ENCODE results near the gene STYXL2.

The STYXL2 gene

DNA sequence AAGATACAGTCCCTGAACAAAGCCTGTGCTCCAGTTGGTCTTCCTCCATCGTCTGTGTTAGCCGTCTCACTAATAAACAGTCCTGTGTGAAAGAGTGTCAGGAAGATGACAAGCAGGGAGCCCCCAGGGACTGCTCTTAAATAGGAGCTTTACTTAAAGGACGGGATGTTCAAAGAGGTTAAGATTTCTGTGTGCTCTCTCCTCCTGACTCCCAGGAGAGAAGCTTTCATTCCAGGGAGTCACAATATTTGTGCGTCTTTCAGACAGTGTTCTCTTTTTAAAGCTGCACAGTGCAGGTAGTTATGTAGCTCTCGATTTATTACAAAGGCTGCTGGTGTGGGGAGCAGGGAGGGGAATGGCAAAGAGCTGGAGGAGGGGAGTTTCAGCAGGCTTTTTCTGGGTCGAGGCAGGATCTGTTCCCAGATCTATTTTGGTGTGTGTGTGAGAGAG is 43.5 kb downstream of the STYXL2 start:
- no peak for DNase-seq

DNA sequence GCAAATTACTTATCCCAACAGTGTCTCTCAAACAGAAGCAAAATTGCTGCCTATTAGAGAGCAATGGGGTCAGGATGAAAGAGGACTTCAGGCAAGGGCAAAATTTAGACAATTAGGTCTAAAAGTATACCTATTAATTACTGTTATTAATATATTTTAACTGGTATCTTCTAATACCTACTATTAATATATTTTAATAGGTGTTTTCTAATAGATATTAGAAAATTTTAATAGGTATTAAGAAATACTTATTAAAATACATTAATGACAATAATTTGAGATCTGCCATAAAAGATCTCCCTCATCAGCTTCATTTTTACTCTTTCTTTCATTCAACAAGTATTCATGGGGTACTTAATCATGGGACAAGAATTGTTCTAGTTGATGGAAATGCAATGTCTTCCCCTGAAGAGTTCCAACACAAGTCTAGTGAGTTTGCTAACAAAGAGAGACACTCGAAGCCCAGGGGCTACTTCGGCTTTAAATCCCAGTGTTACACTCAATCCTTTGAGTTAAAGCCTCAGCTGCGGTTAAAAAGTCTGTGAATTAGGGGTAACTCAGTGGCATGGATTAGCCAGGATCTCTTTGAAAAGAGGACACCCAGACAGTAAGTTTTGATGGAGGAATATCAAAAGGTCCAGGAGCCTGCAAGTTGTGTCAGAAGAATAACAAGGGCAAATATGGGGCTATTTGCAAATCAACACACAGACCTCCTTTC is 44.1 kb downstream of the STYXL2 start:
- no peak for DNase-seq

DNA sequence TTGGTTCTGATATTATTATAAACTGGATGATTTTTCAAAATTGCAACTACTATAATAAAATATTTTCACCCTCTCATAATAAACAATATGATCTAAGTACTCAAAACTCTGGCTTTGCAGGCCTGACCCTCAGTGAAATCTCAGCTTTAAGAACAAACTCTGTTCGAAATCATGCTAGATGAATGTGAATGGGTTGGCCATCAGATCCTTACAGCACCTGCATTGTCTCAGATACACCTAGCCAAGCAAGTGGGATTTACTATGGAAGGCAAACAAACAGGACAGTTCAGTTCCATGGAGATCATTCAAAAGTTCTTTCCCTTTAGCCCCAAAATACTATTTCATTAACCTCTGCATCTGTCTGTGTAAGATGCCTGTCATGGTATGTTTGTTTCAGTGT is 44.8 kb downstream of the STYXL2 start:
- no peak for DNase-seq

DNA sequence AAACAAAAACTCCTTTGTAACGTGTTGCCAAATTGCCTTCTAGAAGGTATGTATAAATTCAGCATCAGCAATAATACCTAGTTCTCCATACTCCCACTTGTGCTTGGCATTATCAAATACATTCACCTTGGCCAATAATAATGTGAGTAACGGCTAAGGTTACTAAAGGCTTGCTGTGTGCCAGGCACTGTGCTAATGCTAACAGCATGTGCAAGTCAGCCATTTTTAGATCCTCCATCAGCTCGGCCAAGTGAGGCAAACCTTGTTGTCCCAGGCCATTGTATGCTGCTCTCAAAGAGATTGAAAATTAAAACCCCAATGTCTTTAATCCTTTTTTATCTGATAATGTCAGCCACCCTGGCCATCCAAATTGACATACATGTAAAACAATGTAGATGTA is 48.1 kb downstream of the STYXL2 start:
- no peak for DNase-seq

All from T-helper 2 cell (primary cell).